Amniotic stem cell (primary cell): ENCODE data around the gene EHBP1L1.
A peak's percentile ranks its signal among the peaks of the same experiment; 100 is the strongest.

Experiments
- DNase-seq: peaks from one replicate; lab custom pipeline; 2025; lab: John Stamatoyannopoulos, UW

The EHBP1L1 gene

GRCh38 chr11:65575568-65576231, at the start of gene EHBP1L1:
EHBP1L1 (plus strand) TSS chr11:65576053; CDS start chr11:65576303, 250 bp downstream.
- no peak for DNase-seq

GRCh38 chr11:65526744-65527143, 49.1 kb upstream of the EHBP1L1 start:
- DNase-seq: no peak

- DNase-seq: no peak
Observed at GRCh38 chr11:65528819-65529350, 47.0 kb upstream of the EHBP1L1 start.

- DNase-seq: no peak
Observed at GRCh38 chr11:65529475-65530156, 46.2 kb upstream of the EHBP1L1 start.

- no peak for DNase-seq
Observed at GRCh38 chr11:65530157-65530496, 45.7 kb upstream of the EHBP1L1 start.

- DNase-seq: no peak
Observed at GRCh38 chr11:65532388-65533064, 43.3 kb upstream of the EHBP1L1 start.

GRCh38 chr11:65535102-65535501, 40.8 kb upstream of the EHBP1L1 start:
- DNase-seq: no peak

GRCh38 chr11:65536412-65537295, 39.2 kb upstream of the EHBP1L1 start:
- DNase-seq: no peak

GRCh38 chr11:65537296-65537597, 38.6 kb upstream of the EHBP1L1 start:
- no peak for DNase-seq

GRCh38 chr11:65537620-65538231, 38.1 kb upstream of the EHBP1L1 start:
- no peak for DNase-seq

GRCh38 chr11:65538232-65538914, 37.5 kb upstream of the EHBP1L1 start:
- no peak for DNase-seq

GRCh38 chr11:65538915-65539743, 36.7 kb upstream of the EHBP1L1 start:
- DNase-seq: no peak

- DNase-seq: no peak
Observed at GRCh38 chr11:65539744-65540289, 36.0 kb upstream of the EHBP1L1 start.

GRCh38 chr11:65540290-65541092, 35.4 kb upstream of the EHBP1L1 start:
- DNase-seq: peak; percentile 78

- DNase-seq: no peak
Observed at GRCh38 chr11:65541093-65541982, 34.5 kb upstream of the EHBP1L1 start.

GRCh38 chr11:65542738-65543390, 33.0 kb upstream of the EHBP1L1 start:
- DNase-seq: no peak

- no peak for DNase-seq
Observed at GRCh38 chr11:65545853-65546216, 30.0 kb upstream of the EHBP1L1 start.
